Measurements from ENCODE around the gene BBS9.

The BBS9 gene

GRCh38 chr7:33192695-33193291, 63.4 kb downstream of the BBS9 start:
- no peak overlapping the region for H3K4me3 ChIP-seq (ENCODE audit: low read length)
- no peak for TF ChIP-seq CTCF (IDR thresholded peaks at IDR 0.05; ENCODE audit: insufficient read depth, low read depth, low read length, missing control alignments)
- no peak for DNase-seq (ENCODE audit: low read depth)

- TF ChIP-seq CTCF (IDR thresholded peaks at IDR 0.05; ENCODE audit: insufficient read depth, low read depth, low read length, missing control alignments), result no peak
- H3K4me3 ChIP-seq (ENCODE audit: low read length), result no peak overlapping the region
- DNase-seq (ENCODE audit: low read depth), result no peak
Observed at GRCh38 chr7:33193308-33193864, 64.0 kb downstream of the BBS9 start.

GRCh38 chr7:33195264-33195663, 65.9 kb downstream of the BBS9 start:
- peak; percentile 88 for DNase-seq (ENCODE audit: low read depth)
- TF ChIP-seq CTCF (IDR thresholded peaks at IDR 0.05; ENCODE audit: insufficient read depth, low read depth, low read length, missing control alignments), result no peak
- H3K4me3 ChIP-seq (ENCODE audit: low read length), result no peak overlapping the region

DNA sequence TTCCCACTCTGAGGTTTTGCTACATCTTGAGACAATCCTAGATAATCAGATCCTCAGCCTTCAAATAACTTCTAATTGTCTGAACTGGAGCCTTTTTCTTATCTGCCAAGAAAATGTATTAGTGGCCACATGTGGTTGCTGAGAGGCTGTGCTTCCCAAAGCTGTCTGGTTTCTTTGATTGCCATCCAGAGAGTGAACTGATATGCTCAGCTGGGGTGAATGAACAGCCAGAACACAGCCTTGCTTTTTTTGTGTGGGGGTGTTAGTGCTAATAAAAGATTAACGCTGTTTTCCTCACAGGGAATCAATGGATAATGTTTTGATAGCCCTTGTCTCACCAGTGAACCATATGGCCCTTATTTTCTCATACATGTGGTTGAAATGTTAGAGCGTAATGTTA, 66.9 kb downstream of the BBS9 start:
- TF ChIP-seq CTCF (IDR thresholded peaks at IDR 0.05; ENCODE audit: insufficient read depth, low read depth, low read length, missing control alignments), result no peak
- no peak for DNase-seq (ENCODE audit: low read depth)

DNA sequence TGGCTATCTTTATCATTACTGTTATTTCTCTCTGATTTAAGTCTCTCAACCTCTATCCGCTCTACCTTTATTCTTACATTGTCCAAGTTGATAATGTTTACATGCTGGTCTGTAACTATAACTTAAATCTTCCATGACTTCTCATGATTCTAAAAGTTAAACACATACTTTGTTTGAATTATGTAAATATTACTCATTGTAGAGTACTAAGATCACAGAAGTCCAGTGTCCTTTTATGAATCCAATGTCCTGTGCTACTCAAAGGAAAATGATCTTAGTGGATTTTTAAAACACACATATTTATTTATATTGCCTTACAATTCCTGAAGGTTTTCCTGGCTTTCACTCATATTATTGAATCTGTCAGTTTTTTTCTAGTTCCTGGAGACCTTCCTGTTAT, 70.9 kb downstream of the BBS9 start:
- DNase-seq (ENCODE audit: low read depth), result no peak
- no peak for TF ChIP-seq CTCF (IDR thresholded peaks at IDR 0.05; ENCODE audit: insufficient read depth, low read depth, low read length, missing control alignments)

More for the DNA sequence above, 66.9 kb downstream of the BBS9 start:
- H3K4me3 ChIP-seq (ENCODE audit: low read length), result no peak overlapping the region

GRCh38 chr7:33201821-33202220, 72.5 kb downstream of the BBS9 start:
- no peak for DNase-seq (ENCODE audit: low read depth)
- H3K4me3 ChIP-seq (ENCODE audit: low read length), result no peak overlapping the region
- TF ChIP-seq CTCF (IDR thresholded peaks at IDR 0.05; ENCODE audit: insufficient read depth, low read depth, low read length, missing control alignments), result no peak

More for the DNA sequence above, 70.9 kb downstream of the BBS9 start:
- H3K4me3 ChIP-seq (ENCODE audit: low read length), result no peak overlapping the region

DNA sequence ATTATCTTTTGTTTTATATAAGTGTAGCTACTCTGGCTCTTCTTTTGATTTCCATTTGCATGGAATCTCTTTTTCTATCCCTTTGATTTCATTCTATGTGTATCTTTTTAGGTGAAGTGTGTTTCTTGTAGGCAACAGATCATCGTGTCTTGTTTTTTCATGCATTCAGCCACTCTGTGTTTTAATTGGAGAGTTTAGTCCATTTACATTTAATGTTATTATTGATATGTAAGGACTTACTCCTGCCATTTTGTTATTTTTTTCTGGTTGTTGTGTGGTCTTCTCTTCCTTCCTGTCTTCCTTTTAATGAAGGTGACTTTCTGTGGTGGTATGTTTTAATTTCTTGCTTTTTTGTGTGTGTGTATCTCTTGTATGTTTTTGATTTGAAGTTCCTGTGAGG, 81.6 kb downstream of the BBS9 start:
- DNase-seq (ENCODE audit: low read depth), result no peak
- TF ChIP-seq CTCF (IDR thresholded peaks at IDR 0.05; ENCODE audit: insufficient read depth, low read depth, low read length, missing control alignments), result no peak
- H3K4me3 ChIP-seq (ENCODE audit: low read length), result no peak overlapping the region
